Left ventricle myocardium inferior (tissue), 1 donor: ENCODE measurements around the gene PEX14. TPM values are rescaled to one million over a fixed set of nuclear protein-coding genes. Genes with fewer than 3 reads are reported as not detected.

Experiments used
- DNase-seq: peaks from one replicate; pipeline ENCODE4 v3.0.0-alpha.2; 2020
- H3K27ac ChIP-seq: fragments of 200-600 bp; replicated peaks from 2 replicates; pipeline ENCODE4 v1.8.0; 2021
- H3K27me3 ChIP-seq: fragments of 200-600 bp; 2 replicates; pipeline ENCODE4 v1.8.0; 2021; ENCODE audit warnings: low read depth
- H3K36me3 ChIP-seq: fragments of 200-600 bp; 2 replicates; pipeline ENCODE4 v1.8.0; 2021
- H3K4me1 ChIP-seq: fragments of 200-600 bp; 2 replicates; pipeline ENCODE4 v1.8.0; 2021
- H3K4me3 ChIP-seq: fragments of 200-600 bp; 2 replicates; pipeline ENCODE4 v1.8.0; 2021; ENCODE audit warnings: mild to moderate bottlenecking, moderate library complexity
- H3K9me3 ChIP-seq: fragments of 200-600 bp; replicated peaks from 2 replicates; pipeline ENCODE4 v1.8.0; 2021
- CTCF ChIP-seq: fragments of 200-600 bp; IDR thresholded peaks from 2 replicates; pipeline ENCODE4 v1.8.0; 2021; ENCODE audit warnings: antibody characterized with exemption, mild to moderate bottlenecking, borderline replicate concordance
- intact Hi-C: fragments of 100-400 bp; cut with micrococcal nuclease; formaldehyde crosslinking; loops from one replicate; pipeline ENCODE4 v1.11.0; 2022
- total RNA-seq: library from RNA; stranded (reverse); fragmentation: NEBNext Ultra II Directional; extraction: Animal tissue kit (Norgen Biotek cat#: 25700); gene quantifications from one replicate; pipeline ENCODE4 v1.2.1, GENCODE V29; 2021
- donor health status: DM: no; HTN: yes; CAD: no; lungs with severe emphysema.

The PEX14 gene
- total RNA-seq, 1 donor from 2014 or later, result 20.8 TPM

GRCh38 chr1:10635085-10635896 lies 160.5 kb downstream of the PEX14 start:
- no peak for TF ChIP-seq CTCF
- Histone ChIP-seq H3K9me3 (no peaks in the 10 kb centered on the region), H3K4me3 (peak overlapping the region; percentile 0), H3K4me1 (peaks cover 40% of the 10 kb centered on the region), H3K36me3 (peaks cover 26% of the 10 kb centered on the region), H3K27me3 (no peaks in the 10 kb centered on the region), H3K27ac (peak overlapping the region; percentile 68)
- intact Hi-C loops, result no loop called here
- no peak for DNase-seq

GRCh38 chr1:10635992-10636391 lies 161.2 kb downstream of the PEX14 start:
- Histone ChIP-seq H3K9me3 (no peaks in the 10 kb centered on the region), H3K36me3 (peaks cover 22% of the 10 kb centered on the region), H3K4me3 (peak overlapping the region; percentile 0), H3K4me1 (peaks cover 47% of the 10 kb centered on the region), H3K27me3 (no peaks in the 10 kb centered on the region), H3K27ac (peak overlapping the region; percentile 68)
- intact Hi-C loops, result no loop called here
- no peak for TF ChIP-seq CTCF
- no peak for DNase-seq

DNA sequence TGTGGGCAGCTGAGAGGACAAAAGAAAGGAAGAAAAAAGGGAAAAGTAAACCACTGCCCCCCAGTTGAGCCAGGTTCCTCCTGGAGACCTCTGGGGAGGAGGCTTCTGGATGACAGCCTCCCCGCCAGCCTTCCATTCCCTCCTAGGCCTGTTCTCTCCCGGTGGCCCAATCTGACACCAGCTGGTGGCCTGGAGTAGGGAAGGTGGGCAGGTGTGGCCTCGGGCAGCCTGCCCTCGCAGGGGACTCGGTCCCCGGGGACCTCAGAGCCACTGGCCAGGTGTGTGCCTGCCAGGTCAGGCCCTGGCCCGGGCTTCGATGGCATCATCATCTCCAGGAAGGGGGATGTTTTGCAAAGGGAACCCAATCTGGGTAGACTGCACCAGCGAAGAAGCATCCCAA lies 162.7 kb downstream of the PEX14 start:
- Histone ChIP-seq H3K4me1 (peaks cover 53% of the 10 kb centered on the region), H3K9me3 (no peaks in the 10 kb centered on the region), H3K4me3 (no peak overlapping the region), H3K27me3 (no peaks in the 10 kb centered on the region), H3K36me3 (peaks cover 27% of the 10 kb centered on the region), H3K27ac (no peak overlapping the region)
- TF ChIP-seq CTCF, result no peak
- DNase-seq, result no peak
- intact Hi-C loops, result no loop called here

- Histone ChIP-seq H3K27ac (peak overlapping the region; percentile 1), H3K4me3 (peak overlapping the region; percentile 55), H3K4me1 (peaks cover 53% of the 10 kb centered on the region), H3K9me3 (no peaks in the 10 kb centered on the region), H3K36me3 (peaks cover 33% of the 10 kb centered on the region), H3K27me3 (no peaks in the 10 kb centered on the region)
- TF ChIP-seq CTCF, result no peak
- no peak for DNase-seq
- intact Hi-C loops, result no loop called here
These were observed 163.2 kb downstream of the PEX14 start for GRCh38 chr1:10637834-10638558.

DNA sequence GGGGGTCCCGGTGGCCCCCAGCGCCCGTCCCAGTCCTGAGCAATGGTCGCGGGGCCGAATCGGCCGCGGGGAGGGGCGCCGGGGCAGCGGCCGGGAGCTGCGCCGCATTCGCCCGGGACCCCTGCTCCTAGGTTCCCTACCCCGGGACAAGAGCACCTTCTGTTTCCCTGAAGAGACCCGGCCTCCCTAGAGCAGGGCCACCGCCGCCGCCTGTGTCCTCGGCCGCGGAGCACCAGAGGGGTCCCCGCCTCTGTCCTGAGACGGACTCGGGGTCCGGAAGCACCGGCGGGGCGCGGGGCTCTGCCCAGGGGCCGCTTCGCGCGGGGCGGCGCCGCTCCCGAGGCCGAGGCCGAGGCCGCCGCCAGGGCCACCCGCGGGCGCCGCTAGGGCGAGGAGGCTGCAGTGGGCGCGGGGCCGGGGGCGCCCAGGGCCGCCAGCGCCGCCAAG lies 163.8 kb downstream of the PEX14 start:
- Histone ChIP-seq H3K27ac (peak overlapping the region; percentile 1), H3K27me3 (no peaks in the 10 kb centered on the region), H3K9me3 (no peaks in the 10 kb centered on the region), H3K36me3 (peaks cover 39% of the 10 kb centered on the region), H3K4me1 (peaks cover 53% of the 10 kb centered on the region), H3K4me3 (peak overlapping the region; percentile 55)
- intact Hi-C loops, result no loop called here
- no peak for DNase-seq
- no peak for TF ChIP-seq CTCF
